Stimulated activated CD8-positive, alpha-beta memory T cell treated with anti-CD3 and anti-CD28 coated beads, Interleukin-4, amount 100 ng/mL, for 24 hours (primary cell): Measurements from ENCODE around the gene DDX21.
"Not testable (repeated sequence)": the region's sequence is repeated elsewhere in the genome, so short reads cannot be mapped to it uniquely, and the experiment has no call there.

ENCODE experiments used
- DNase-seq: peaks from one replicate; pipeline ENCODE4 v3.0.0-alpha.2; 2020; ENCODE audit warnings: low read depth

DDX21 gene

DNA sequence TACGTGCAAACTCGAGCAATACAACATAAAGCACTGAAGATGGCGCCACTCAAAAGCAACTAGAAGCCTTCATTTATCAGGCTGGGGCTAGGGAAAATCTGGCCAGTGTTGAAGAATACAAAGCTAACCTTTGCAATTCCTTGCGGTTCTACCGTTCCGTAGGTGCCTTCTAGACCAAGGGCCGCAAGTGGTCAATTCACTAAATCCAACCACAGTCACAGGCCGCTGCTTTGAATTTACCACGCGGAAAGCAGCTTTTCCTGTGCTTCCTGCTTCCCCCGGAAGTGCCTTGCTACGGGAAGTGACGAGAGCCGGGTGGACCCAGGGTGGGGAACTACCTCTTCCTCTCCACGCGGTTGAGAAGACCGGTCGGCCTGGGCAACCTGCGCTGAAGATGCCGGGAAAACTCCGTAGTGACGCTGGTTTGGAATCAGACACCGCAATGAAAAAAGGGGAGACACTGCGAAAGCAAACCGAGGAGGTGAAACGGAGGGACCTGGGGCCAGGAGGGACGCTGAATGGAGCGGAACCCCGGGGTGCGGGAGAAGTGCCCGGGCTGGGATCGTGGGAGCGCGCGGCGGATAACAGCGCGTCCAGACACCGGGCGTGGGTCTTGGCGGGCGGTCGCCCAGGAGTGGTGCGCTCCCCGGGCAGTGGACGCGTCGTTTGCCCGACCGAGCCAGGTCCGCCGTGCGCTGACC, at the start of gene DDX21:
TSS of gene DDX21 (plus strand) at position 339 of the 701 bp plus-strand sequence. CDS start at position 395, 56 bp downstream.
- DNase-seq: peak; percentile 79

DNA sequence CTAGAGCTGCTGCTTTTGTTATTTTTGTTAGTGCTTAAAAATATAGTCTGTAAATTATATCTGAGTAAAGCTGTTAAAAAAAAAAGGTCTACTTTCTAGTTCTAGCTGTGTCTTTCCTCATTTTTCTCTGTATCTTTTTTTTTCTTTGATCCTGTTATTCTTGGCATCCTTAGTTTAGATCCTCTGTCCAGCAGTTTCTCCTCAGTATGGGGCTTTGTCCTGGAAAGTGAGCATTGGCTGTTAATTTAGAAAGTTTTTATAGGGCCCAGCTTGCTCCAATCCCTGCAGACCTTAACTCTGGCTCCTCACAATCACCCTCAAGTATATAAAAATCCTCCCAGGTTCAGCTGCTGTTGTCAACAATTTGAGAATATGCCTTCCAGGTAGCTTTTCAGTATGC, 31.4 kb upstream of the DDX21 start:
- no peak for DNase-seq

DNA sequence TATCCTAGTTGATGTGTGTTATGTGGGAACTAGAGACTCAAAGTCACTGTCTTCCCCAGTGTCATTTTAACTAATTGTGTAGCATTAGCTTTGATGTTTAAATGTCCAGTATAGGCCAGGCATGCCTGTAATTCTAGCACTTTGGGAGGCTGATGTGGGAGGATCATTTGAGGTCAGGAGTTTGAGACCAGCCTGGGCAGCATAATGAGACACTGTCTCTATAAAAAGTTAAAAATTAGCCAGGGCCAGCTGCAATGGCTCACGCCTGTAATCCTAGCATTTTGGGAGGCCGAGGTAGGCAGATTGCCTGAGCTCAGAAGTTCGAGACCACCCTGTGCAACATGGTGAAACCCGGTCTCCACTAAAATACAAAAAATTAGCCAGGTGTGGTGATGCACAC, 30.5 kb upstream of the DDX21 start:
- DNase-seq: no peak

DNA sequence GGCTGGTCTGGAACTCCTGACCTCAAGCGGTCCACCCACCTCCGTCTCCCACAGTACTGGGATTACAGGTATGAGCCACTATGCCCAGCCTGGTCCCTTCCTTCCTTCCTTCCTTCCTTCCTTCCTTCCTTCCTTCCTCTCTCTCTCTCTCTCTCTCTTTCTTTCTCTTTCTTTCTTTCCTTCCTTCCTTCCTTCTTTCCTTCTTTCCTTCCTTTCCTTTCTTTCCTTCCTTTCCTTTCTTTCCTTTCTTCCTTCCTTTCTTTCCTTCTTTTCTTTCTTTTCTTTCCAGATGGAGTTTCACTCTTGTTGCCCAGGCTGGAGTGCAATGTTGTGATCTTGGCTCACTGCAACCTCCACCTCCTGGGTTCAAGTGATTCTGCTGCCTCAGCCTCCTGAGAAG, 26.8 kb upstream of the DDX21 start:
- DNase-seq: not testable (repeated sequence)

DNA sequence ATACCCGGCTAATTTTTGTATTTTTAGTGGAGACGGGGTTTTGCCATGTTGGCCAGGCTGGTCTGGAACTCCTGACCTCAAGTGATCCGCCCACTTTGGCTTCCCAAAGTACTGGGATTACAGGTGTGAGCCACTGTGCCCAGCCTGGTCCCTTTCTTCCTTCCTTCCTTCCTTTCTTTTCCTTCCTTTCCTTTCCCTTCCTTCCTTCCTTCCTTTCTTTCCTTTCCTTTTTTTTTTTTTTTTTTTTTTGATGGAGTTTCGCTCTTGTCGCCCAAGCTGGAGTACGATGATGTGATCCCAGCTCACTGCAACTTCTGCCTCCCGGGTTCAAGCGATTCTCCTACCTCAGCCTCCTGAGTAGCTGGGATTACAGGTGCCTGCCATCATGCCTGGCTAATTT, 26.1 kb upstream of the DDX21 start:
- DNase-seq: not testable (repeated sequence)

DNA sequence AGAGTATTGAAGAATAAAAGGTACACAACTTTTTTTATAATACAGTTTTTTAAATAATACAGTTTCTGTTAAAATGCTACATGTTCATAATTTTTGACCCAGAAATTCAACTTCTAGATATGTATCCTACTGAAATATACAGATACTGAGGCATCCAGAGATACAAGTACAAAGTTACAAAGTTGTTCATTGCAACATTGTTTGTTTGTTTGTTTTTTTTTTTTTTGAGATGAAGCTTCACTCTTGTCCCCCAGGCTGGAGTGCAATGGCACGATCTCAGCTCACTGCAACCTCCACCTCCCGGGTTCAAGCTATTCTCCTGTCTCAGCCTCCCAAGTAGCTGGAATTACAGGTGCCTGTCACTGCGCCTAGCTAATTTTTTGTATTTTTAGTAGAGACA, 23.1 kb upstream of the DDX21 start:
- not testable (repeated sequence) for DNase-seq

DNA sequence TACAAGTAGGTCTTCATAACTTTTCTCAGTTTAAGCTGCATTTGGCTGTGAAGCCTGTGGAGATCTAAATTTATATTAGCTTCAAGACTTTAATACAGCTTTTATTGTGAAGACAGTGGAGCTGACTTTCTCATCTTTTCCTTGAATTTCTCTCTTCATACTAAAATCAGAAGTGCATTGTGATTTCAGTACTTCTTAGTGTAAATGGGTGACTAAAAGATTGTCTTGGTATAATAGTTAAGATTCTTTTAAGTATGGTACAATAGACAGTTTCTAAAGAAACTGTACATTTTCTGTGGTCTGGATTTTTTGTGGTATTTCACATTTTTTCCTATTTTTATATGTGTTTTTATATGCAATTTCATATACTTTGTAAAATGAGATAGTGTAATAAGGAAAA, 21.0 kb upstream of the DDX21 start:
- DNase-seq: no peak

DNA sequence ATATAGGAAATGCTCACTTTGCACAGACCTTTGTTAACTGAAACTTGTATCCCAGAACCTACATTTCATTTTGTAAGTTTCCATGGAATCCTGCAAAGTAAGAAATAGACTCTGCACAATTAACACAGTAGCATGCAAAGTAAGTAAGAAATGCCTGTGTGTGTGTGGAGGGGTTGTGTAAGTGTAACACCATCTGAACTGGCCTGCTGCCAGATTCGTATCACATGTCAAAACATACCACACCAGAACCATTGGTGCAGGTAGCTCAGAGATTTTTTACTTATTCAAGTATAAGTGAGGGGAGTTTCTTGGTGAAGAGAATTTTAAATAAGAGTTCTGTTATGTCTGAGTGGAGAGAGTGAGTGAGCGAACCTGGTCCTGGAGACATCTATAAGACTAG, 17.9 kb upstream of the DDX21 start:
- no peak for DNase-seq

DNA sequence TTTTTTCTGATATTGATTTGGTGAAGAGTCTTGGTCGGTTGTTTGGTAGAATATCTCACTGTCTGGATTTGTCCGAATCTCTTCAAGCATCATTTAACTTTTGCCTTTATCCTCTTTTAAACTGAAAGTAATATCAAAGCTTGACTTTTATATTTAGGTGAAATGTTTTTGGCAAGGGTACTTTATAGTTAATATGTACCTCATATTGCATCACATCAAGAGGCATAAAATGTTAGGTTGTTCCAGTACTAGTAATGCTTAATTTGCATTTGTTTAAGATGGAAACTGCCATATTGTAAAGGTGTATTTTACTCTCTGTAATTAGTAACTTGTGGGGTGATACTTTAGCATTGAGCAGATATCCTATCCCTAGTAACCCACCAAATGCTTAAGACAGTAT, 17.1 kb upstream of the DDX21 start:
- no peak for DNase-seq

DNA sequence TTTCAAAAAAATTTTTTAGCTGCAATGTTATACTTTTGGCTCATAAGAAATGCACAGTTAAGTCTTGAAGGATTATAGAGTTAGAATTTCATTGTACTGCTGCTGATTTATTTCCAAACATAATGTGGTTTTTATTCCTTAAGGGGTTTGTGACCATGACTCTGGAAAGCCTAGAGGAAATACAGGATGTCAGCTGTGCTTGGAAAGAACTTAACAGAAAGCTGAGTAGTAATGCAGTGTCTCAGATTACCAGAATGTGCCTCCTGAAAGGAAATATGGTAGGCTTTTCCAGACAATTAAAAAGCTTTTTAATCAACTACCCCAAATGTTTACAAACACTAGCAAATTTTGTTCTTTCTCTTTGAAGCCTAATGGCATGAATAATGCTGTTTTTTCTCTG, 15.1 kb upstream of the DDX21 start:
- not testable (repeated sequence) for DNase-seq

DNA sequence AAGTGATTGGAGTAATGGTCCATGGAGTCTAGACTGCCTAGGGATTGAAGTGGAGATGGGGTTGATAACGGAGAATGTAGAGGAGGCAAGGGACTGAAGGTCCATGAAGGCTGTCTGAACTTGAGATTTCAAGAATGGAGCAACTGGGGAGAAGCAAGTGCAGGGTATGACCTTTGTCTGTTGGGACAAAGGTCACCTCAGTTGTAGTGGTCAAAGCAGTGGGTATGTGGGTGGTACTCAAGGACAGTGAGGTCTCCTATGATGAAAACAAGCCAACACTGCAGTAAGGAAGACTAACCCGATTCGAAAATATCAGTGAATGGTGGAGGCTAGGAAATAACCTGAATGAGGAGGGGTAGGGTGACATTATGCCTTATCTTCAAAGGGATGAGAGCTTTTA, 5.4 kb upstream of the DDX21 start:
- no peak for DNase-seq

DNA sequence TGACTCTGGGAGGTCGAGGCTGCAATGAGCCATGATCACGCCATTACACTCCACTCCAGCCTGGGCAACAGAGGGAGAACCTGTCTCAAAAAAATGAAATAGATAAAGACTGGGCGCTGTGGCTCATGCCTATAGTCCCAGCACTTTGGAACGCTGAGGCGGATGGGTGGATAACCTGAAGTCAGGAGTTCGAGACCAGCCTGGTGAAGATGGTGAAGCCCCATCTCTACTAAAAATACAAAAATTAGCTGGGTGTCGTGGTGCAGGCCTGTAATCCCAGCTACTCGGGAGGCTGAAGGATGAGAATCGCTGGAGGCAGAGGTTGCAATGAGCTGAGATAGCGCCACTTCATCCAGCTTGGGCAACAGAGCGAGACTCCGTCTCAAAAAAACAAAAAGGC, 1.1 kb upstream of the DDX21 start:
- DNase-seq: no peak

DNA sequence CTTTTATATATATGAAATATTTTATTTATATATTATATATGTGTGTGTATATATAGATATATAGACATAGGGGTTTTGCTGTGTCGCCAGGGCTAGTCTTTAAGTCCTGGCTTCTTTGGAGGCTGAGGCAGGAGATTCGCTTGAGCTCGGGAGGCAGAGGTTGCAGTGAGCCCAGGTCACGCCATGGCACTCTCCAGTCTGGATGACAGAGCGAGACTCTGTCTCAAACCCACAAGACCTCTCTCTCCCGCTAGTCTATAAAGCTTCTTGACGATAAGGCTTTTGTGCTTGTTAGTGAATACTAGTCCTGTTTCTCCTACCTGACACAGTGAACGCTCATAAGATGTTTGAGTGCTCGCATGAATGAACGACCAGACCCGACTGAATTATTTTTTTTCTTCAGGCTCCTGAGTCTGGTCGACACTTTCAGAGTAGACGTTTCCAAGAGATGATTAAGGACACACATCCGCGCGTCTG, 577 bp upstream of the DDX21 start:
- no peak for DNase-seq

DNA sequence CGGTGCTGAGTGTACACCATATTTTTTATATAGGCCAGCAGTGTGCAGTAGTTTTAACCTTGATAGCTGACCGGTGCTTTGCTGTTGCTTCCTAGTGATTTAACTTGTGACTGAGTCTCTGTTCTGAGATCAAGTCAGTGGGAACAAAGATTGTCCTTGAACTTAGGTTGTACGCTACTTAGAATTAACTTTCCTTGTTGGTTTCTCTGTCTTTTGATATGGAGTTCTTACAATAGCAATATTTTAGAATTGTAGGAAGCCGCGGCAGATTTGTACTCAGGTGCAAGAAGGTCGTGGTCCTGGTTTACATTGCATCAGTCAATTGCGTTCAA, 1.3 kb downstream of the DDX21 start:
- DNase-seq: no peak

DNA sequence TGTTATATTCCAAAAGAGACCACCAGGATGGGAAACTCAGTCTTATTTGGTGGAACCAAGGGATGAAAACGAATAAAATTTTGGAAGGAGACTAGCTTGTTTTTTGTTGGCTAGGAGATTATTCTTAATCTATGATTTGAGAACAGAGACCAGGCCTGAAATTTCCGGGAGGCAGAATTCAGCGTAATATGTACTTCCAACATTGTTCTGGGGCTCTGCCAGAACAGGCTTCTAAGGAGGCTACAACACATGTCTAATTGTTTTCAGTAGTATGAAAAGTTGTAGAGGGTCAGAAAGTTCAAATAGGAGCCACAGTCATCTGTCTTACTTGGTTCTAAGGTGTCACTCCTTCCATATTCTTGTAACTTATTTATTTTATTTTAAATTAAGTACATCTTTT, 1.7 kb downstream of the DDX21 start:
- DNase-seq: no peak

DNA sequence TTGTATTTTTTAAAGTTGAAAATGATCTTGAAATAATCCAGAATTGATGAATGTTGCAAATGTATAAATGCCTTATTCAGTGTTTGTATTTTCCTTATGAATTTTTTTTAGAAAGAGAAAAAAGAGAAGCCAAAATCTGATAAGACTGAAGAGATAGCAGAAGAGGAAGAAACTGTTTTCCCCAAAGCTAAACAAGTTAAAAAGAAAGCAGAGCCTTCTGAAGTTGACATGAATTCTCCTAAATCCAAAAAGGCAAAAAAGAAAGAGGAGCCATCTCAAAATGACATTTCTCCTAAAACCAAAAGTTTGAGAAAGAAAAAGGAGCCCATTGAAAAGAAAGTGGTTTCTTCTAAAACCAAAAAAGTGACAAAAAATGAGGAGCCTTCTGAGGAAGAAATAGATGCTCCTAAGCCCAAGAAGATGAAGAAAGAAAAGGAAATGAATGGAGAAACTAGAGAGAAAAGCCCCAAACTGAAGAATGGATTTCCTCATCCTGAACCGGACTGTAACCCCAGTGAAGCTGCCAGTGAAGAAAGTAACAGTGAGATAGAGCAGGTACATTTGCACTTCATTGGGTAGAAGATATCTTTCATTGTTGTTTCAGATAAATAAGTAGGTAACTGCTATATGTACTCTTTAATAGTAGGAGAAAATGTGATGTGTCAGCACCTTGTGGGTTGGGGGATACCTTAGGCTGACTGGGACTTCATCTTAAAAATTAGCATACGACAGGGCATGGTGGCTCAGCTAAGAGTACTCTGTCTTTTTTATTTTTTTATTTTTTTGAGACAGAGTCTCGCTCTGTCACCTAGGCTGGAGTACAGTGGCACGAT, 3.9 kb downstream of the DDX21 start:
- DNase-seq: no peak

DNA sequence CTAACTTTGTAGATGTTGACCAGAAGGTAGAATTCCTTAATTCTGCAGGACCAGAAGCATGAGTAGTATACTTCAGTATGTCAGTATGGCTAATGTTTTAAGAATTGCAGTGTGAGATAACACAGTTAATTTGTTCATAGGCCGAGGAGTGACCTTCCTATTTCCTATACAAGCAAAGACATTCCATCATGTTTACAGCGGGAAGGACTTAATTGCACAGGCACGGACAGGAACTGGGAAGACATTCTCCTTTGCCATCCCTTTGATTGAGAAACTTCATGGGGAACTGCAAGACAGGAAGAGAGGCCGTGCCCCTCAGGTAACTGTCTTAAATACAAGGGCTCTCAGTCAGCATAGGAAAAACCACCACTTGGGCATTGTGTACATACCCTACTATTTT, 7.2 kb downstream of the DDX21 start:
- no peak for DNase-seq

DNA sequence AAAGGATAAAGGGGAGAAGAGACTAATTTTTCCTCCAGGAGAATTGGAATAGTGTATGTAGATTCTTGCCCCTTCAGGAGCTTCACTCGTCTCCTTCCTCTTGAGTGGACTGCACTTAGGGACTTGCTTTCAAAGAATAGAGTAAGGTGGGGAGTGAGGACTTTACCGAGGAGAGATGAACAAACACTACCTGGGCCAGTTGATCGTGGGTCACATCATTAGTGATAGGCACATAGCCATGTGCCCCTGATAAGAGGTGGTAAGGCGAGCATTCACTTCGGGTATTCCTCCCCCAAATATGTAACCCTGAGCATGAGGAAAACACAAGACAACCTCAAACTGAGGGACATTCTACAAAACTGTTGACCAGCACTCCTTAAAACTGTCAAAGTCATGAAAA, 18.0 kb downstream of the DDX21 start:
- no peak for DNase-seq

DNA sequence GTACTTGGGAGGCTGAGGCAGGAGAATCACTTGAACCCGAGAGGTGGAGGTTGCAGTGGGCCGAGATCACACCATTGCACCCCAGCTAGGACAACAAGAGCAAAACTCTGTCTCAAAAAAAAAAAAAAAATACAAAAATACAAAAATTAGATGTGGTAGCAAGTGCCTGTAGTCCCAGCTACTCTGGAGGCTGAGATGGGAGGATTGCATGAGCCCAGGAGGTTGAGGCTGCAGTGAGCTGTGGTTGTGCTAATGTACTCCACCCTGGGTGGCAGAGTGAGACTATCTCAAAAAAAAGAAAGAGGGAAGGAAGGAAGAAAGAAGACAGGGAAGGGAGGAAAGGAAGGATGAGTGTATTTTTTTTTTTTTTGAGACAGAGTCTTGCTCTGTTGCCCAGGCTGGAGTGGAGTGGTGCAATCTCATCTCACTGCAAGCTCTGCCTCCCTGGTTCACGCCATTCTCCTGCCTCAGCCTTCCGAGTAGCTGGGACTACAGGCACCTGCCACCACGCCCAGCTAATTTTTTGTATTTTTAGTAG, 20.0 kb downstream of the DDX21 start:
- DNase-seq: not testable (repeated sequence)

DNA sequence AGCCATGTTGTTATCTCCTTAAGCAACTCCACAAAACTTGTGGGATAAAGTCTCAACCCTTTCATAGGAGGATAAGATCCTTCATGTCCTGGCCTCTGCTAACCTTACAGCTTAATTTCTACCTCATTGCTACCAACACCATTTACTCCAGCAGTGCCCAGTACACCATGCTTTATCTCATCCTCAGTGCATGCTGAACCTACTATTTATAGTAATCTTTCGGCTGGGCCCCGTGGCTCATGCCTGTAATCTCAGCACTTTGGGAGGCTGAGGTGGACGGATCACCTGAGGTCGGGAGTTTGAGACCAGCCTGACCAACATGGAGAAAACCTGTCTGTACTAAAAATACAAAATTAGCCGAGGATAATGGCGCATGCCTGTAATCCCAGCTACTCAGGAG, 23.8 kb downstream of the DDX21 start:
- not testable (repeated sequence) for DNase-seq

DNA sequence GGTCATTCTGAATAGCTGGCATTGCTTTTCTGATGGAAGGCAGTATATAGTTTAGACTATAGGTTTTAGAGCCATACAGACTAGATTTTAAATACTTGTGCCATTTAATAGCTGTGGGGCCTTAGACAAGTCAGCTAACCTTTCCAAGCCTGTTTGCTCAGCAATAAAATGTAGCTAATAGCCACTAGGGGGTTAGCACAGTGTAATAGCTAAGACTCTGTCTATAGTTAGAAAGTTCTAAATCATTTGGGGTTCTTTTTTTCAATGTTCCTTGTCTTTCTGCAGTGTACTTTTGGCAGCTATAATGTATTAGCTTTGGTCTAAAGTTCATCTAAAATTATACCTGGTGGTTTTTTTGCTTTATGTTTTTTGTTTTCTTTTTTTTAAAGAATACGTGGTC, 25.1 kb downstream of the DDX21 start:
- DNase-seq: no peak

DNA sequence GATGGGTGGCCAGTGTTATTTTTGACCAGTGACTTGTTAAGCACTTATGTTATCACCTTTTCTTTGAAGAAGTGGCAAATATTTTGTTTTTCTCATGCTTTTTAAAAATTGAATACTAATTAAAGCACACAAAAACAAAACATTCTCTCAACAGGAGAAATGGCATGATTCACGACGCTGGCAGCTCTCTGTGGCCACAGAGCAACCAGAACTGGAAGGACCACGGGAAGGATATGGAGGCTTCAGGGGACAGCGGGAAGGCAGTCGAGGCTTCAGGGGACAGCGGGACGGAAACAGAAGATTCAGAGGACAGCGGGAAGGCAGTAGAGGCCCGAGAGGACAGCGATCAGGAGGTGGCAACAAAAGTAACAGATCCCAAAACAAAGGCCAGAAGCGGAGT, 26.4 kb downstream of the DDX21 start:
- no peak for DNase-seq

DNA sequence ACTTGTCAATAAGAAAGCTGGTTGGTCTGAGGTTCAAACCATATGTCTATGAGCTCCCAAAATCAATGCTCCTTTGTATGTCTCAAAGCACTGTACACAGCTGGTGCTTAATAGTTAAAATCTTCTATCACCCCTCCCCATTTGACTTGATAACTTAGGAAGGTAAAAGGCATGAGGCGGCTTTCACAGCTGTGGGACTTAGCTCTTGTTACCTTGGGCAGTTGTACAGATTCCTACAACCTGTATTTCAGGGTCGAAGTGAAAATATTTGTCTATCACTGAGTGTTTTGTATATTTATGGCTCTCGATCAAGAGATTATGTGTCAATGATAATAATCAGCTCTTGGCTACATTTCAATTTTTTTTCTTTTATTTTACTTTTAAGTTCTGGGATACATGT, 31.6 kb downstream of the DDX21 start:
- no peak for DNase-seq
